Activated CD8-positive, alpha-beta memory T cell treated with anti-CD3 and anti-CD28 coated beads for 1 hour (primary cell): Measurements from ENCODE around the gene PTPRF.

Source experiments
- DNase-seq, 2 donors: peaks; one replicate each; pipeline ENCODE4 v3.0.0-alpha.2; 2020; ENCODE audit warnings: low read depth in 1 of 2; ENCODE audit errors: extremely low read depth in 1 of 2

The PTPRF gene

GRCh38 chr1:43600033-43601020 is 69.6 kb downstream of the PTPRF start:
- DNase-seq, result no peak

- no peak for DNase-seq
Measured at GRCh38 chr1:43602990-43603389, 72.3 kb downstream of the PTPRF start.

- no peak for DNase-seq
Measured at GRCh38 chr1:43604192-43604591, 73.5 kb downstream of the PTPRF start.

DNA sequence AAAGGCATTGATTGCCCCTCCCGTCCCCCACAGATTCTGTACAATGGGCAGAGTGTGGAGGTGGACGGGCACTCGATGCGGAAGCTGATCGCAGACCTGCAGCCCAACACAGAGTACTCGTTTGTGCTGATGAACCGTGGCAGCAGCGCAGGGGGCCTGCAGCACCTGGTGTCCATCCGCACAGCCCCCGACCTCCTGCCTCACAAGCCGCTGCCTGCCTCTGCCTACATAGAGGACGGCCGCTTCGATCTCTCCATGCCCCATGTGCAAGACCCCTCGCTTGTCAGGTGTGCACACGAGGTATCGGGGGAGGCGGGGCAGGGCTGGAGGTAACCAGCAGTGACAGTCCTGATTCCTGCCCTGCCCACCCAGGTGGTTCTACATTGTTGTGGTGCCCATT is 74.5 kb downstream of the PTPRF start:
- no peak for DNase-seq

DNA sequence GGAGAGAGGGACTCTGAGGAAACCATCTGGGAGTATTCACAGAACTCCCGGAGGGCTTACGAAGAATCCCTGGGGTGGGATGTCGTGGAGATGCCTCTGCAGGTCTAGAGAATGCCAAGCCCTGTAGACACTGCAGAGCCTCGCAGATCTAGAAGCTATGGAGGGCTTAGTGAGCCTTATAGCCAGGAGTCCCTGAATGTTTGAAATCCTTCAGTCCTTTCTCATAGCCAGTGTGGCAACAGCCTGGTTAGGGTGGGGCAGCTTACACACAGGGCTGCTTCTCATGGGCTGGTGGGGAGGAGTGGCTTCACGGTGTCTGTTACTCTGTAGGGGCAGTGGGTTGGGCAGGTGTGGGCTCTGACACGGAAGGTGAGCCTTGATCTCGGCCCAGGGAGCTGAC is 75.1 kb downstream of the PTPRF start:
- DNase-seq, result no peak

DNA sequence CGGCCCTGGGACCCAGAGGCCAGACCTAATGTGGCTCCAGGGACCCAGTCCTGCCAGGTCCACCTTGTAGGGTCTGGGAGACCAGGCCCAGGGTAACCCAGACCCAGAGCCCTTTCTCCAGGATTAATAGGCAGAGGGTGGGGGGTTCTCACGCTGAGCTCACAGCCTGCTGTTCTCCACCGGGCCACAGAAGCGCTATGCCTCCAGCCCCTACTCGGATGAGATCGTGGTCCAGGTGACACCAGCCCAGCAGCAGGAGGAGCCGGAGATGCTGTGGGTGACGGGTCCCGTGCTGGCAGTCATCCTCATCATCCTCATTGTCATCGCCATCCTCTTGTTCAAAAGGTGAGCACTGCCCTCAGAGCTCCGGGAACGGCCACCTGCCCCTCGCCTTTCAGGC is 75.9 kb downstream of the PTPRF start:
- DNase-seq, result no peak

GRCh38 chr1:43608827-43609226 is 78.1 kb downstream of the PTPRF start:
- no peak for DNase-seq

GRCh38 chr1:43610339-43610738 is 79.7 kb downstream of the PTPRF start:
- no peak for DNase-seq

DNA sequence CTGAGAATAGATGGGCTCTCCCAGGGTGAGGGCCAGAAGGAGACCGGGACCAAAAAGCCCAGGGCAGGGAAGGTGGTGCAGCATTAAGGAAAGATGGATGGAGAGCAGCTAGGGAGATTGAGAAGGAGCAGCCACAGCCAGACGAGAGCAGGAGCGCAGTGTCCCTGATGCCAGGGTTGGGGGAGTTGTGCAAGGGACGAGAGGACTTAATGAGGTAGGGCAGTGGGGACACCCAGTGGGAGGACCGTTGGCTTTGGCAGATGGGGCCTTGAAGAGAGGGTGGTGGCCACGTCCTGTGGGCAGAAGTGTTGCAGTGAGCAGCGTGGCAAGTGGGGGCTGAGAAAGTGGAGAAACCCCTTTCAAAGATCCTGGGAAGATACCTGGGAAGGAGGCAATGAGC is 81.3 kb downstream of the PTPRF start:
- DNase-seq, result no peak

DNA sequence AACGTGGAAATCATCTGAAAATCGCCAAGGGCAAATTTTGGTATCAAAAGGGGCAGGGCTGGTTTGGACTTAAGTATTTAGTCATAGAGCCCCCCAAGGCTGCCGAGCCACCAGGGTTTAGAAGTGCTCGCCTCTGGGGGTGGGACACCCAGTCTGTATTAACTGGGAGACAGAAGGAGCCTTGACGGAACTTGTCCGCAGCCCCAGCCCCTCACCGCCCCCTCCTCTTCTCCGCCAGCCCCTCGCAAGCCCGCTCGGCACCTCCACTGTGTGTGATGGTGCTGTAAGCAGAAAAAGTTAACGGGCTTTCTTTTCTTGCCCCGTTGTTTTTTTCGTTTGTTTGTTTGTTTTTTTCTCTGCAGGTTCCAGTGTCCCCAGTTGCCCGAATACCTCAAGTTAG is 81.7 kb downstream of the PTPRF start:
- no peak for DNase-seq

GRCh38 chr1:43613075-43613942 is 82.6 kb downstream of the PTPRF start:
- DNase-seq, result no peak

DNA sequence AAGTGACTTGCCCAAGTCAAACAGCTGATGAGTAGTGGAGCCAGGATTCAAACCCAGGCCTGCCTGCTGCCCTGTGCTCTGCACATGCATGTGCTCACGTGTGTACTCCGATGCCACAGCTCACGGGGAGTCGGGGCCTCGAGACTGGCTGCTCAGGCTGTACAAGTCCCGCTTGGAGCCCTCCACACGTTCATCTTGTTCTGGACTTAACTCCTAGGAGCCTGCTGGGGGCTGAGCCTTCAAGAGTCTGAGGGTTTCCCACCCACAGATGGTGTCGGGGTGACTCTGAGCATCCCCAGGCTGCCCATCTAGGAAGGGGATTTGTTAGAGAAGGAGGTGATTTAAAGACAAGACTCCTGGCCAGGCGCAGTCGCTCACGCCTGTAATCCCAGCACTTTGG is 83.5 kb downstream of the PTPRF start:
- DNase-seq, result no peak

- no peak for DNase-seq
Measured at GRCh38 chr1:43614891-43615290, 84.2 kb downstream of the PTPRF start.

DNA sequence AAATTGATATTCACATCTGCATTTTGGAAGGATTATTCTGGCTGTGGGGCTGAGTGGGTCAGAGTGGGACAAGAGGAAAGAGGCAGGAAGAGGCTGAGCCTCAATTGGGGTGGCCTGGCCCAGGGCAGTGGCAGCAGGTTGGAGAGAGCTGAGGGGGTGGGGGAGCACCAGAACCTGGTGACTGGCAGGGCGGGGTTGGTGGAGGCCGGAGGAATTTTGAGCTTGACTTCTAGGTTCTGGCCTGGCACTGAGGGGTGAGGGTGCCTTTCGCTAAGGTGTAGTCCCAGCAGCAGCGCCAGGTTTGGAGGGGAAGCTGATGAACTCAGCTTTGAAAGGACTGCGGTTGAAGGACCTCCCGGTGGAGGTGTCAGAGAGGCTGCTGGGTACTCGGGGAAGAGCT is 85.7 kb downstream of the PTPRF start:
- DNase-seq, result no peak

DNA sequence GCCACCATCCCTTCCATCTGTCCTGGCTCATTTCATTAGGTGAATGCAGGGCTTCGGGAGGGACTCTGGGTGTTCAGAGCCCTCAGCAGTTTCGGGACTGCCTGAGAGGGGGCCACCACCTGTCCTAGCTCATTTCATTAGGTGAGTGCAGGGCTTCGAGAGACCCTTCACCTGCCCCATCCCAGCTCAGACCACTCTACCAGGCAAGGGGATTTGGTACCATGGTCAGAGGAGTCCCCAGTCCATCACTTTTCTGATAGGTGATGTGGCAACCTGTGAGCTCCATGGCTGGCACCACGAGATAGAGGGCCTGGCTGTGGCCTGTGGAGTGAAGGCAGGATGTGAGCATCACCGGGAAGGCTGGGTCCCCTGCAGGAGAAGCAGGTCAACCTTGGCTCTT is 86.3 kb downstream of the PTPRF start:
- no peak for DNase-seq

DNA sequence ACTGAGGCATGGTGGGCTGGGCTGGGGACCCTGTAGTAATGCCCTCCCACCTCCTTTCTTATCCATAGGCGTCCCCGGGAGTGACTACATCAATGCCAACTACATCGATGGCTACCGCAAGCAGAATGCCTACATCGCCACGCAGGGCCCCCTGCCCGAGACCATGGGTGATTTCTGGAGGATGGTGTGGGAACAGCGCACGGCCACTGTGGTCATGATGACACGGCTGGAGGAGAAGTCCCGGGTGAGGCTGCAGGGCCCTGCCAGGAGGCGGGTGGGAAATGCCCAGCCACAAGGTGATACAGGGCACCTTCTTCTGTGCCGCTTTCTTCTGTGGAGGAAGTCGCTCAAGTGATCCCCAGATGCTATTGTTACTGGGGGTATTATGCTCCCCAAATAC is 87.0 kb downstream of the PTPRF start:
- DNase-seq, result no peak

- no peak for DNase-seq
Measured at GRCh38 chr1:43618521-43619313, 88.0 kb downstream of the PTPRF start.

DNA sequence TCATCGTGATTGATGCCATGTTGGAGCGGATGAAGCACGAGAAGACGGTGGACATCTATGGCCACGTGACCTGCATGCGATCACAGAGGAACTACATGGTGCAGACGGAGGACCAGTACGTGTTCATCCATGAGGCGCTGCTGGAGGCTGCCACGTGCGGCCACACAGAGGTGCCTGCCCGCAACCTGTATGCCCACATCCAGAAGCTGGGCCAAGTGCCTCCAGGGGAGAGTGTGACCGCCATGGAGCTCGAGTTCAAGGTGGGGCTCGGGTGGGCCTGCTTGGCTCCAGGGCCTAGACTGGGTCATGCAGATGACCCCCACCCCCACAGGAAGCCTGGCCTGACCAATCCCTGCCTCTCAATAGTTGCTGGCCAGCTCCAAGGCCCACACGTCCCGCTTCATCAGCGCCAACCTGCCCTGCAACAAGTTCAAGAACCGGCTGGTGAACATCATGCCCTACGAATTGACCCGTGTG is 88.7 kb downstream of the PTPRF start:
- no peak for DNase-seq

DNA sequence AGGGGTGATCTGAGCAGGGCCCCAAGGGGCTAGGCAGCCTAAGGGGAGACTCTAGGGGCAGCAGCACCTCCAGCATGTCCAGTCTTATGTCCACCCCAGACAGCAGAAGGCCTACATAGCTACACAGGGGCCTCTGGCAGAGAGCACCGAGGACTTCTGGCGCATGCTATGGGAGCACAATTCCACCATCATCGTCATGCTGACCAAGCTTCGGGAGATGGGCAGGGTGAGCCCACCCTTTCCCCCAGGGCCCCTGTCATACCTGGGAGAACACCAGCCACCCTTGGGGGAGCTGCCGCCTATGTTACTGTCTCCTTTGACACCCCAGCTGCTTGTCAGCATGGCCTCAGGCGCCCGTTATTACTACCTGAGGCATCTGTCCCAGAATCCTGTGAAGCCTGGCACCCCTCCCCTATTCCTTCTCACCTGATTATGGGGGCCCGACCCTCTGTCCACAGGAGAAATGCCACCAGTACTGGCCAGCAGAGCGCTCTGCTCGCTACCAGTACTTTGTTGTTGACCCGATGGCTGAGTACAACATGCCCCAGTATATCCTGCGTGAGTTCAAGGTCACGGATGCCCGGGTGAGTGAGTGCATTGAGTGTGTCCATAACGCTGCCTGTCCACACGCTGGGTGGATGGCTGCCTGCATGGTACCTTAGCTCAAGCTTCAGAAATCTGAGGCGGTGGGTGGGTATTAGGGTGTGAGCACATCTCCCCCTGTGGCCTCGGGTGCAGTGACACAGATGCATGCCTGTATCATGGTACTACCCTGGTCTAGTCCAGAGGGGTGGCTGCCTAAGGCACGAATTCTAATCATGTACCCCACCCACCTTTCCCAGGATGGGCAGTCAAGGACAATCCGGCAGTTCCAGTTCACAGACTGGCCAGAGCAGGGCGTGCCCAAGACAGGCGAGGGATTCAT is 89.6 kb downstream of the PTPRF start:
- no peak for DNase-seq

DNA sequence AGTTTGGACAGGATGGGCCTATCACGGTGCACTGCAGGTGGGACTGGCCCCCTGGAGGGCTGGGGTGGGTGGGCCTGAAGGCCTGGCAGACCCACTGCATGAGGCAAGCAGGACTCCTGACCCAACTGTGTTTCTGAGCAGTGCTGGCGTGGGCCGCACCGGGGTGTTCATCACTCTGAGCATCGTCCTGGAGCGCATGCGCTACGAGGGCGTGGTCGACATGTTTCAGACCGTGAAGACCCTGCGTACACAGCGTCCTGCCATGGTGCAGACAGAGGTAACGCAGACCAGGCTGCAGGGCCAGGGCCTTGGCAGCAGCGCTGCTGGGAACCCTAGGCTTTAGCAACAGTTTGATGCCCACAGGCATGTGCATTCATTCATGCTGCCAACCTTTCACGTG is 90.3 kb downstream of the PTPRF start:
- no peak for DNase-seq
